HFFc6 (cell line): ENCODE measurements around the gene WDR20. TPM values are rescaled to one million over a fixed set of nuclear protein-coding genes. Genes with fewer than 3 reads are reported as not detected.
"Not testable (repeated sequence)": the region's sequence is repeated elsewhere in the genome, so short reads cannot be mapped to it uniquely, and the experiment has no call there.

ENCODE experiments used
- DNase-seq: peaks from one replicate; pipeline ENCODE4 v3.0.0-alpha.2; 2018
- H3K27ac Mint-ChIP-seq: 2 replicates; pipeline ENCODE4 v1.8.0; 2020; ENCODE audit warnings: mild to moderate bottlenecking, mixed read lengths
- H3K27me3 Mint-ChIP-seq: 2 replicates; pipeline ENCODE4 v1.8.0; 2021; ENCODE audit warnings: mild to moderate bottlenecking, moderate library complexity, mixed read lengths; ENCODE audit not compliant: insufficient read depth
- H3K36me3 Mint-ChIP-seq: 2 replicates; pipeline ENCODE4 v1.8.0; 2021; ENCODE audit warnings: low read depth, mixed read lengths
- H3K4me1 Mint-ChIP-seq: 2 replicates; pipeline ENCODE4 v1.8.0; 2020; ENCODE audit warnings: low read depth, mixed read lengths
- H3K4me3 Mint-ChIP-seq: 2 replicates; pipeline ENCODE4 v1.8.0; 2020; ENCODE audit warnings: mild to moderate bottlenecking, moderate library complexity, mixed read lengths
- H3K9me3 Mint-ChIP-seq: 2 replicates; pipeline ENCODE4 v1.8.0; 2020; ENCODE audit warnings: mild to moderate bottlenecking, mixed read lengths
- total RNA-seq, 6 experiments: library from RNA; stranded (reverse); fragmentation: NEBNext Ultra II Directional; extraction: Animal tissue kit (Norgen Biotek cat#: 25700); gene quantifications; 2 replicates in 1 of 6; 3 replicates in 5 of 6; pipeline ENCODE4 v1.2.3, GENCODE V29; 2021
- TF ChIP-seq, protein P1 (sequence below): fragments of 200-600 bp; sonication (generic); IDR thresholded peaks from 2 replicates; pipeline ENCODE4 v1.5.0; 2021; ENCODE audit warnings: antibody characterized with exemption, mild to moderate bottlenecking

WDR20 gene
- total RNA-seq, 6 experiments from 2014 or later, result 24.4 to 28.7 (median 27.7) TPM

DNA sequence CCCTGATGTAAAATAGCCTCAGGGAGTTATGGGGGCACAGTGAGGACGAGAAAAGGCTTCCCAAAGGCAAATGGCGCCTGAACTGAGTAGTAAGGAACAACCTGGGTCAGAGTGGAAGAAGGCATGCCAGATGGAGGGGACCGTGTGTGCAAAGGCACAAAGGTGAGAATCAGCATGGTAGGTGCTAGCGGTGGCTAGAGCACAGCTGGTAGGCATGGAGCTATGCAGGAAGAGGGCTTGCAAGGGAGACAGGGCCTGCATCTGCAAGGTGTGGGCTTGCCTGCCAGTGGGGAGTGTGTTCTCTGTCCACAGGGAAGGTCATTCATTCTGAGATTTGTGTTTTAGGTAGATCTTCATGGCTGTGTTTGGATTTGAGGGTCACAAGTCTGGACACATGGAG, 34.3 kb upstream of the WDR20 start:
- no peak overlapping the region for H3K27ac Mint-ChIP-seq
- no peak overlapping the region for H3K4me3 Mint-ChIP-seq
- no peaks in the 10 kb centered on the region for H3K4me1 Mint-ChIP-seq
- TF ChIP-seq, protein P1, sequence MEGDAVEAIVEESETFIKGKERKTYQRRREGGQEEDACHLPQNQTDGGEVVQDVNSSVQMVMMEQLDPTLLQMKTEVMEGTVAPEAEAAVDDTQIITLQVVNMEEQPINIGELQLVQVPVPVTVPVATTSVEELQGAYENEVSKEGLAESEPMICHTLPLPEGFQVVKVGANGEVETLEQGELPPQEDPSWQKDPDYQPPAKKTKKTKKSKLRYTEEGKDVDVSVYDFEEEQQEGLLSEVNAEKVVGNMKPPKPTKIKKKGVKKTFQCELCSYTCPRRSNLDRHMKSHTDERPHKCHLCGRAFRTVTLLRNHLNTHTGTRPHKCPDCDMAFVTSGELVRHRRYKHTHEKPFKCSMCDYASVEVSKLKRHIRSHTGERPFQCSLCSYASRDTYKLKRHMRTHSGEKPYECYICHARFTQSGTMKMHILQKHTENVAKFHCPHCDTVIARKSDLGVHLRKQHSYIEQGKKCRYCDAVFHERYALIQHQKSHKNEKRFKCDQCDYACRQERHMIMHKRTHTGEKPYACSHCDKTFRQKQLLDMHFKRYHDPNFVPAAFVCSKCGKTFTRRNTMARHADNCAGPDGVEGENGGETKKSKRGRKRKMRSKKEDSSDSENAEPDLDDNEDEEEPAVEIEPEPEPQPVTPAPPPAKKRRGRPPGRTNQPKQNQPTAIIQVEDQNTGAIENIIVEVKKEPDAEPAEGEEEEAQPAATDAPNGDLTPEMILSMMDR, result no peak
- peaks cover 14% of the 10 kb centered on the region; the same call in 1 of the 2 replicates for H3K9me3 Mint-ChIP-seq
- peaks cover 10% of the 10 kb centered on the region; the same call in 1 of the 2 replicates for H3K36me3 Mint-ChIP-seq
- peaks cover 2% of the 10 kb centered on the region; the same call in 1 of the 2 replicates for H3K27me3 Mint-ChIP-seq
- DNase-seq, result no peak

- not testable (repeated sequence) for H3K27me3 Mint-ChIP-seq, H3K36me3 Mint-ChIP-seq, DNase-seq, H3K4me1 Mint-ChIP-seq, H3K27ac Mint-ChIP-seq, H3K4me3 Mint-ChIP-seq
- H3K9me3 Mint-ChIP-seq, result peaks cover 27% of the 10 kb centered on the region
These were observed 30.4 kb upstream of the WDR20 start for GRCh38 chr14:102109332-102109731.

DNA sequence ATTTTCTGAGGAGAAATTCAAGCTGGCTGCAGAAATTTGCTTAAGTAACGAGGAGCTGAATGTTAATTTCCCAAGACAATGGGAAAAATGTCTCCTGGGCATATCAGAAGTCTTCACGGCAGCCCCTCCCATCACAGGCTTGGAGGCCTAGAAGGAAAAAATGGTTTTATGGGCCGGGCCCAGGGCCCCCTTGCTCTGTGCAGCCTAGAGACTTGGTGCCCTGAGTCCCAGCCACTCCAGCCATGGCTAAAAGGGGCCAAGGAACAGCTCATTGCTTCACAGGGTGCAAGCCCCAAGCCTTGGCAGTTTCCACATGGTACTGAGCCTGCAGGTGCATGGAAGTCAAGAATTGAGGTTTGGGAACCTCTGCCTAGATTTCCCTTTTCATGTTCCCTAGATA, 28.6 kb upstream of the WDR20 start:
- TF ChIP-seq, protein P1, result no peak
- Mint-ChIP-seq H3K36me3 (peaks cover 10% of the 10 kb centered on the region; the same call in 1 of the 2 replicates), H3K9me3 (peaks cover 27% of the 10 kb centered on the region), H3K27me3 (peaks cover 2% of the 10 kb centered on the region), H3K4me1 (no peaks in the 10 kb centered on the region), H3K27ac (no peak overlapping the region), H3K4me3 (no peak overlapping the region)
- no peak for DNase-seq

GRCh38 chr14:102116361-102117180, 23.1 kb upstream of the WDR20 start:
- H3K9me3 Mint-ChIP-seq, result peaks cover 9% of the 10 kb centered on the region
- H3K27me3 Mint-ChIP-seq, result no peaks in the 10 kb centered on the region; the same call in none of the 2 replicates
- TF ChIP-seq, protein P1, result no peak
- no peaks in the 10 kb centered on the region for H3K4me1 Mint-ChIP-seq
- peaks cover 9% of the 10 kb centered on the region for H3K36me3 Mint-ChIP-seq
- H3K4me3 Mint-ChIP-seq, result no peak overlapping the region
- DNase-seq, result no peak
- no peak overlapping the region for H3K27ac Mint-ChIP-seq

DNA sequence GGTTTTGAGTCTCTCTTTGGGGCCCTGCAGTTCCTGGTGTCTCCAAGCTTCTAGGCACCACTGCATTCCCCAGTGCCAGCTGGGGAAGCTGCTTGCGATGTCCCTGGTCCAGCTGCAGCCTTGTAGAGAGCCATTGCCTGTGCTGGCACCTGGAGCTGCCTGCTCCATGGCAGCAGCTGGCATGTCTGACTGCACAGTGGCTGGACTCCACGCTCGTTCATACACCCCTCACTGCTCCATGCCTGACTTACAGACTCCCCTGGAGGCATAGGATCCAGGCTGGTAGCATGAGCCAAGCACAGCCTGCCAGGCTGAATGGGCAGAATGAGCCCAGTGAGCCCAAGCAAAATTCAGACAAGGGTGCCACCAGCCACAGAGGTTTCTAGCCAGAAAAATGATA, 21.8 kb upstream of the WDR20 start:
- TF ChIP-seq, protein P1, result no peak

GRCh38 chr14:102120888-102121287, 18.8 kb upstream of the WDR20 start:
- Mint-ChIP-seq H3K36me3 (peaks cover 9% of the 10 kb centered on the region), H3K4me3 (no peak overlapping the region), H3K4me1 (peaks cover 6% of the 10 kb centered on the region), H3K27me3 (no peaks in the 10 kb centered on the region), H3K9me3 (no peaks in the 10 kb centered on the region), H3K27ac (no peak overlapping the region)
- TF ChIP-seq, protein P1, result no peak
- no peak for DNase-seq

More for the DNA sequence above, 21.8 kb upstream of the WDR20 start:
- Mint-ChIP-seq H3K9me3 (no peaks in the 10 kb centered on the region), H3K4me3 (no peak overlapping the region), H3K27ac (no peak overlapping the region), H3K36me3 (peaks cover 9% of the 10 kb centered on the region), H3K27me3 (no peaks in the 10 kb centered on the region; the same call in 1 of the 2 replicates), H3K4me1 (no peaks in the 10 kb centered on the region)
- DNase-seq, result no peak
